BLaER1 treated with 17β-estradiol and CSF1 and Interleukin-3, amounts not matched to agents 10 nM and 100 nM (cell line): ENCODE data around the gene METTL2A.
"Not testable (repeated sequence)": the region's sequence is repeated elsewhere in the genome, so short reads cannot be mapped to it uniquely, and the experiment has no call there.

Experiments used
- H3K27ac ChIP-seq, 11 experiments: shearing (Covaris generic); formaldehyde crosslinking; 2 replicates each; pipeline ENCODE4 v1.8.1; 2022
- H3K27me3 ChIP-seq, 11 experiments: shearing (Covaris generic); formaldehyde crosslinking; 2 replicates each; pipeline ENCODE4 v1.8.1; 2022
- H3K36me3 ChIP-seq, 11 experiments: shearing (Covaris generic); formaldehyde crosslinking; 2 replicates each; pipeline ENCODE4 v1.8.1; 2022
- H3K4me1 ChIP-seq, 10 experiments: shearing (Covaris generic); formaldehyde crosslinking; 2 replicates each; pipeline ENCODE4 v1.8.1; 2022
- H3K4me2 ChIP-seq, 11 experiments: shearing (Covaris generic); formaldehyde crosslinking; 2 replicates each; pipeline ENCODE4 v1.8.1; 2022
- H3K4me3 ChIP-seq, 10 experiments: shearing (Covaris generic); formaldehyde crosslinking; 2 replicates each; pipeline ENCODE4 v1.8.1; 2022
- H3K9ac ChIP-seq, 11 experiments: shearing (Covaris generic); formaldehyde crosslinking; 2 replicates each; pipeline ENCODE4 v1.8.1; 2022
- H3K9me3 ChIP-seq, 11 experiments: shearing (Covaris generic); formaldehyde crosslinking; replicated peaks in 1 of 11; 2 replicates each; pipeline ENCODE4 v1.8.1; 2022
- H4K20me1 ChIP-seq, 11 experiments: shearing (Covaris generic); formaldehyde crosslinking; 2 replicates each; pipeline ENCODE4 v1.8.1; 2022
- Cebpa-rat ChIP-seq, 11 experiments: shearing (Covaris generic); IDR thresholded peaks; 2 replicates each; pipeline ENCODE4 v1.8.1; 2022

METTL2A gene

GRCh38 chr17:62444063-62444462 lies 20.4 kb downstream of the METTL2A start:
- peaks cover 74 to 88% (median 85%) of the 10 kb centered on the region in 11 experiments for H3K36me3 ChIP-seq
- no peaks in the 10 kb centered on the region for H3K9me3 ChIP-seq
- no peak overlapping the region for H3K4me3 ChIP-seq

GRCh38 chr17:62445791-62446190 lies 22.1 kb downstream of the METTL2A start:
- not testable (repeated sequence) for H3K9ac ChIP-seq, H3K4me2 ChIP-seq, H3K9me3 ChIP-seq, H3K27ac ChIP-seq, H4K20me1 ChIP-seq, H3K4me3 ChIP-seq, H3K4me1 ChIP-seq, H3K27me3 ChIP-seq
- peaks cover 70 to 96% (median 82%) of the 10 kb centered on the region in 11 experiments for H3K36me3 ChIP-seq

More at GRCh38 chr17:62444063-62444462, 20.4 kb downstream of the METTL2A start:
- no peak for TF ChIP-seq Cebpa-rat (IDR thresholded peaks at IDR 0.05)
- Histone ChIP-seq H4K20me1 (no peaks in the 10 kb centered on the region), H3K4me2 (no peak overlapping the region), H3K9ac (no peak overlapping the region), H3K27me3 (no peaks in the 10 kb centered on the region), H3K4me1 (no peaks in the 10 kb centered on the region), H3K27ac (no peak overlapping the region)

GRCh38 chr17:62452195-62452594 lies 28.5 kb downstream of the METTL2A start:
- not testable (repeated sequence) for H3K27me3 ChIP-seq, H3K9me3 ChIP-seq, H3K4me3 ChIP-seq, H3K9ac ChIP-seq, H4K20me1 ChIP-seq
- H3K4me2 ChIP-seq, result 0 out of 22 replicates have a peak overlapping the region, but pooled peaks of 3 of the 11 experiments have one; percentile 4 to 28 (median 23)
- H3K36me3 ChIP-seq, result peaks cover 16 to 35% (median 24%) of the 10 kb centered on the region in 11 experiments
- H3K4me1 ChIP-seq, result peaks cover 12 to 31% (median 26%) of the 10 kb centered on the region in 10 experiments
- H3K27ac ChIP-seq, result peak overlapping the region in 1 of 11 experiments; percentile 39; a peak in 2 of 22 replicates

GRCh38 chr17:62453041-62453440 lies 29.3 kb downstream of the METTL2A start:
- H3K4me1 ChIP-seq, result peaks cover 12 to 31% (median 26%) of the 10 kb centered on the region in 10 experiments

GRCh38 chr17:62453656-62454055 lies 30.0 kb downstream of the METTL2A start:
- not testable (repeated sequence) for H3K4me3 ChIP-seq, H3K27me3 ChIP-seq, H4K20me1 ChIP-seq, H3K9me3 ChIP-seq
- Histone ChIP-seq H3K4me1 (peaks cover 12 to 31% (median 26%) of the 10 kb centered on the region in 10 experiments), H3K36me3 (peaks cover 1 to 20% (median 9%) of the 10 kb centered on the region in 11 experiments), H3K9ac (peak overlapping the region in 3 of 11 experiments; percentile 3 to 25 (median 6); a peak in 3 of 22 replicates), H3K27ac (peak overlapping the region in 1 of 11 experiments; percentile 1; a peak in 2 of 22 replicates), H3K4me2 (peak overlapping the region in 9 of 11 experiments; percentile 24 to 76 (median 60); a peak in 17 of 22 replicates)

More at GRCh38 chr17:62453041-62453440, 29.3 kb downstream of the METTL2A start:
- not testable (repeated sequence) for H3K27ac ChIP-seq, H3K27me3 ChIP-seq, H3K4me3 ChIP-seq, H4K20me1 ChIP-seq, H3K9me3 ChIP-seq, H3K9ac ChIP-seq
- H3K4me2 ChIP-seq, result peak overlapping the region in 8 of 11 experiments; percentile 30 to 76 (median 63); a peak in 15 of 22 replicates
- H3K36me3 ChIP-seq, result peaks cover 8 to 26% (median 16%) of the 10 kb centered on the region in 11 experiments

- Histone ChIP-seq H3K9ac (peak overlapping the region in 3 of 11 experiments; percentile 3 to 25 (median 6); a peak in 3 of 22 replicates), H3K36me3 (peaks cover 0 to 16% (median 5%) of the 10 kb centered on the region in 11 experiments; a peak in 7 of 22 replicates), H3K4me1 (peaks cover 12 to 31% (median 26%) of the 10 kb centered on the region in 10 experiments), H3K27ac (peak overlapping the region in 1 of 11 experiments; percentile 1; a peak in 2 of 22 replicates), H3K4me2 (peak overlapping the region in 9 of 11 experiments; percentile 24 to 76 (median 60); a peak in 17 of 22 replicates)
- H4K20me1 ChIP-seq, H3K9me3 ChIP-seq, H3K4me3 ChIP-seq, H3K27me3 ChIP-seq: not testable (repeated sequence)
These were observed 30.4 kb downstream of the METTL2A start for GRCh38 chr17:62454111-62454510.

GRCh38 chr17:62456016-62456415 lies 32.3 kb downstream of the METTL2A start:
- Histone ChIP-seq H3K4me1 (peaks cover 12 to 31% (median 26%) of the 10 kb centered on the region in 10 experiments), H4K20me1 (no peaks in the 10 kb centered on the region), H3K27me3 (no peaks in the 10 kb centered on the region), H3K36me3 (no peaks in the 10 kb centered on the region), H3K4me2 (no peak overlapping the region), H3K9ac (no peak overlapping the region), H3K4me3 (no peak overlapping the region), H3K9me3 (no peaks in the 10 kb centered on the region), H3K27ac (no peak overlapping the region)
- no peak for TF ChIP-seq Cebpa-rat (IDR thresholded peaks at IDR 0.05)

GRCh38 chr17:62458483-62458882 lies 34.8 kb downstream of the METTL2A start:
- H3K4me3 ChIP-seq, H3K9ac ChIP-seq, H3K4me2 ChIP-seq, H4K20me1 ChIP-seq, H3K9me3 ChIP-seq, H3K27ac ChIP-seq, H3K36me3 ChIP-seq, H3K27me3 ChIP-seq: not testable (repeated sequence)
- peaks cover 0 to 29% (median 16%) of the 10 kb centered on the region in 10 experiments; a peak in 18 of 20 replicates for H3K4me1 ChIP-seq

- not testable (repeated sequence) for H3K4me3 ChIP-seq, H3K27me3 ChIP-seq, H3K4me2 ChIP-seq, H3K9ac ChIP-seq, H3K27ac ChIP-seq, H3K9me3 ChIP-seq, H4K20me1 ChIP-seq, H3K36me3 ChIP-seq
- peaks cover 0 to 15% (median 2%) of the 10 kb centered on the region in 10 experiments; a peak in 8 of 20 replicates for H3K4me1 ChIP-seq
These were observed 40.7 kb downstream of the METTL2A start for GRCh38 chr17:62464422-62464821.

- not testable (repeated sequence) for H3K27me3 ChIP-seq, H3K4me3 ChIP-seq, H4K20me1 ChIP-seq, H3K4me2 ChIP-seq, H3K9me3 ChIP-seq, H3K27ac ChIP-seq, H3K36me3 ChIP-seq, H3K9ac ChIP-seq
- peaks cover 4 to 23% (median 10%) of the 10 kb centered on the region in 10 experiments for H3K4me1 ChIP-seq
These were observed 41.6 kb downstream of the METTL2A start for GRCh38 chr17:62465271-62465670.

- not testable (repeated sequence) for H3K9me3 ChIP-seq, H4K20me1 ChIP-seq, H3K4me3 ChIP-seq, H3K27me3 ChIP-seq, H3K36me3 ChIP-seq
- Histone ChIP-seq H3K4me2 (peak overlapping the region; percentile 33 to 71 (median 56)), H3K9ac (peak overlapping the region in 3 of 11 experiments; percentile 7 to 44 (median 26); a peak in 2 of 22 replicates), H3K4me1 (peaks cover 27 to 41% (median 37%) of the 10 kb centered on the region in 10 experiments), H3K27ac (peak overlapping the region in 6 of 11 experiments; percentile 30 to 62 (median 50); a peak in 14 of 22 replicates)
These were observed 47.1 kb downstream of the METTL2A start for GRCh38 chr17:62470666-62471379.

GRCh38 chr17:62471380-62471880 lies 47.7 kb downstream of the METTL2A start:
- not testable (repeated sequence) for H3K9me3 ChIP-seq, H4K20me1 ChIP-seq, H3K27me3 ChIP-seq, H3K4me3 ChIP-seq, H3K36me3 ChIP-seq
- Histone ChIP-seq H3K27ac (peak overlapping the region in 7 of 11 experiments; percentile 35 to 62 (median 54); a peak in 12 of 22 replicates), H3K4me2 (peak overlapping the region; percentile 19 to 61 (median 48); a peak in 17 of 22 replicates), H3K9ac (peak overlapping the region in 4 of 11 experiments; percentile 7 to 44 (median 24); a peak in 4 of 22 replicates), H3K4me1 (peaks cover 27 to 44% (median 38%) of the 10 kb centered on the region in 10 experiments)
